Activated T-cell treated with anti-CD3 and anti-CD28 coated beads, Interleukin-2, amount 50 U/mL, for 48 hours (primary cell): ENCODE results near the gene RNF168.
A peak's percentile ranks its signal among the peaks of the same experiment; 100 is the strongest.
"Not testable (repeated sequence)": the region's sequence is repeated elsewhere in the genome, so short reads cannot be mapped to it uniquely, and the experiment has no call there.

Experiments used
- DNase-seq, 2 experiments: peaks; one replicate each; pipeline ENCODE4 v3.0.0-alpha.2; 2020

RNF168 gene

DNA sequence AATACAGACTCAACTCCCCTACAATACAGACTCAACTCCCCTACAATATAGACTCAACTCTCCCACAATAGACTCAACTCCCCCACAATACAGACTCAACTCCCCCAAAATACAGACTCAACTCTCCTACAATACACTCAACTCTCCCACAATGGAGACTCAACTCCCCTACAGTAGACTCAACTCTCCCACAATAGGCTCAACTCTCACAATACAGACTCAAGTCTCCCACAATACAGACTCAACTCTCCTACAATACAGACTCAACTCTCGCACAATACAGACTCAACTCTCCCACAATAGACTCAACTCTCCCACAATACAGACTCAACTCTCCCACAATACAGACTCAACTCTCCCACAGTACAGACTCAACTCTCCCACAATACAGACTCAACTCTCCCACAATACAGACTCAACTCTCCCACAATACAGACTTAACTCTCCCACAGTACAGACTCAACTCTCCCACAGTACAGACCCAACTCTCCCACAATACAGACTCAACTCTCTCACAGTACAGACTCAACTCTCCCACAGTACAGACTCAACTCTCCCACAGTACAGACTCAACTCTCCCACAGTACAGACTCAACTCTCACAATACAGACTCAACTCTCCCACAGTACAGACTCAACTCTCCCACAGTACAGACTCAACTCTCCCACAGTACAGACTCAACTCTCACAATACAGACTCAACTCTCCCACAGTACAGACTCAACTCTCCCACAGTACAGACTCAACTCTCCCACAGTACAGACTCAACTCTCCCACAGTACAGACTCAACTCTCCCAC, 40.7 kb downstream of the RNF168 start:
- DNase-seq, result not testable (repeated sequence)

DNA sequence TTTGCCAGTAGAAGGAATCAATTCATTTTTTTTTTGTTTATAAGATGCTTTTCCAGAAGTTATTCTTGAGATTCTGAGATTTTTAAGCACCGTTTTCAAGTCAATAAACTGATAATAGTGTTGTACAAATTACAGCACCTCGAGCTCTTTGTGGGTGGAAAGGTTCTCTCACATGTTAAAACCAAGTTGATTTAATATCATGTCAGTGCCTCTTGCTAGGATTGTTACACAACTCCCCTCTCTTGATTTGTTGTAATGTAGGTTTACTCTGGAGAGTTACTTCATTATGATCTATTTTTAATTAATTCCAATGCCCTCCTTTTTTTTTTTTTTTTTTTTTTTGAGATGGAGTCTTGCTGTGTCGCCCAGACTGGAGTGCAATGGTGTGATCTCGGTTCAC, 45.5 kb downstream of the RNF168 start:
- DNase-seq, result no peak

DNA sequence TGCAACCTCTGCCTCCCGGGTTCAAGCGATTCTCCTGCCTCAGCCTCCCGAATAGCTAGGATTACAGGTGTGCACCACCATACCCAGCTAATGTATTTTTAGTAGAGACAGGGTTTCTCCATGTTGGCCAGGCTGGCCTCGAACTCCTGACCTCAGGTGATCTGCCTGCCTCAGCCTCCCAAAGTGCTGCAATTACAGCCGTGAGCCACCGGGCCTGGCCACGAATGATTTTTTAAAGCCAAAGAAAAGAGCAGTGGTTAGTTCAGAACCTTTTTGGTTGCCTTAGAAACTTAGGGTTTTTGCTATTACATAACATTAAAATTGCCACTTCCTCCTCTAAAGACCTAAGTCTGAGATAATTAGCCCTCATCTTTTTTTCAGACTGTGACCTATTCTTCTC, 46.1 kb downstream of the RNF168 start:
- not testable (repeated sequence) for DNase-seq

DNA sequence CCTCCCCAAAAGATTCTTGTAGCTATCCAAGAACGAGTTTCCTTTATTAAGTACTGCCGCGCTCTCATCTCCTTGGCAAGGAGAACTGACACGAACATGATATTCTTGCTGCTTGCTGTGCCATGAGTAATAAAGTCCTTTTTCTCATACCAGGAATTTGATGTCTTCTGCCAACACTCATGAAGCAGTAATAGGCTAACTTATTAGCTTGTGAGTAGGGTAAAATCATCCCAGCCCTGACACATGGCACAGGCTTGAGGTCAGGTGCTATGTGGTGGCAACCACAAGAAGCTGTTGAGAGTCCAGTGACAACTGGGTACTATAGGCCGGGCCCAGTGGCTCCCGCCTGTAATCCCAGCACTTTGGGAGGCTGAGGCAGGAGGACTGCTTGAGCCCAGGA, 48.6 kb downstream of the RNF168 start:
- DNase-seq, result no peak

DNA sequence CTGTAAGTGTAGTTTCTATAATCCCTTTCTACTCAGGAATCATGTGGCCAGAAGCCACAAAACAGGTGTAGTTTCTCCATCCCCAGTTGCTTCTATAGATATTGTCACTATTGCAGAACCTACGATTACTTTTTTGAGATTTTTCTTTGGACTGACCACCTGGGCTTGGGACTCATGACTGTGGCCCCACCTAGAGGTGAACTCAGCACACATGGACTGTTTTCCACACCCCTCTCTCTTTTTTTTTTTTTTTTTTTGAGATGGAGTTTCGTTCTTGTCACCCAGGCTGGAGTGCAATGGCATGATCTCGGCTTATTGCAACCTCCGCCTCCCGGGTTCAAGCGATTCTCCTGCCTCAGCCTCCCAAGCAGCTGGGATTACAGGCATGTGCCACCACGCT, 58.2 kb downstream of the RNF168 start:
- DNase-seq, result not testable (repeated sequence)

DNA sequence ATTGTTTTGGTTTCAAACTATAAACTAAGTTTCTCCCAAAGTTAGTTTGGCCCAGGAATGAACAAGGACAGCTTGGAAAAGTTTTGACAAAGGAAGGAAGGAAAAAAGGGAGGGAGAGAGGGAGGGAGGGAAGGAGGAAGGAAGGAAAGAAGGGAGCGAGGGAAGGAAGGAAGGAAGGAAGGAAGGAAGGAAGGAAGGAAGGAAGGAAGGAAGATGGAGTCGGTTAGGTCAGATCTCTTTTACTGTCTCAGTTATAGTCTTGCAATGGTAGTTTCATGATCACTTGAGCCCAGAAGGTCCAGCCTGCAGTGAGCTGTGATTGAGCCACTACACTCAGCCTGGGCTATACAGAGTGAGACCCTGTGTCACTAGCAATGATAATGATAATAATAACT, 59.1 kb downstream of the RNF168 start:
- no peak for DNase-seq

DNA sequence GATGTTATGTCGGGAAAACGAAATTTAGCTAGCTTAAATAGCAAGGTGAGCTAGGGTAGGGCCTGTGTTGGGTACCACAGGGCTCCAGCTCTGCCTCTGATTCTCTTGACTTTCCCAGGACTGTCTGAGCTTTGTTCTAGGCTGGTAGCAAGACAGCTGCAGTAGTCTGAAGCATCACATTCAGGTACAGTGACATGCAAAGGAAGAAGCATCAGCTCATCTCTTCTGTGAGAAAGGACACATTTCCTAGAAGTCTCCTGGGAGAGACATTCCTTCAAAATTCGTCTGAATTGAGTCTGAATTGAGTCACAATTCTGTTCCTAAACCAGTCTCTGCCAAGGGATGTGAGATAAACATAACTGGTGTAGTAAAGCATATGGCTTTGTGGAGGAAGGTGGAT, 62.9 kb downstream of the RNF168 start:
- DNase-seq, result no peak

DNA sequence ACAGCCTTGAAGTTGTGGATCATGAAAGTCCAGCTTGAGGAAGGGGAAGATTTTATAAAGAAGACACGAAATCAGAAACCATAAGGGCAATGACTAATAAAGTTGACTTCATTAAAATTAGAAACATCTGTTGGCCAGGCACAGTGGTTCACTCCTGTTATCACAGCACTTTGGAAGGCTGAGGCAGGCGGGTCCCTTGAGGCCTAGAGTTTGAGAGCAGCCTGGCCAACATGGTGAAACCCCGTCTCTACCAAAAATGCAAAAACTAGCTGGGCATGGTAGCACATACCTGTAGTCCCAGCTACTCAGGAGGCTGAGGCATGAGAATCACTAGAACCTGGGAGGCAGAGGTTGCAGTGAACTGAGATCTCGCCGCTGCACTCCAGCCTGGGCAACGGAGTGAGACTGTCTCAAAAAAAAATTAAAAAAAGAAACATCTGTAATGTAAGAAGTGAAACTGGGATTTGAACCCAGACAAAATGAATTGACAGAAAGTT, 63.5 kb downstream of the RNF168 start:
- DNase-seq, result no peak

DNA sequence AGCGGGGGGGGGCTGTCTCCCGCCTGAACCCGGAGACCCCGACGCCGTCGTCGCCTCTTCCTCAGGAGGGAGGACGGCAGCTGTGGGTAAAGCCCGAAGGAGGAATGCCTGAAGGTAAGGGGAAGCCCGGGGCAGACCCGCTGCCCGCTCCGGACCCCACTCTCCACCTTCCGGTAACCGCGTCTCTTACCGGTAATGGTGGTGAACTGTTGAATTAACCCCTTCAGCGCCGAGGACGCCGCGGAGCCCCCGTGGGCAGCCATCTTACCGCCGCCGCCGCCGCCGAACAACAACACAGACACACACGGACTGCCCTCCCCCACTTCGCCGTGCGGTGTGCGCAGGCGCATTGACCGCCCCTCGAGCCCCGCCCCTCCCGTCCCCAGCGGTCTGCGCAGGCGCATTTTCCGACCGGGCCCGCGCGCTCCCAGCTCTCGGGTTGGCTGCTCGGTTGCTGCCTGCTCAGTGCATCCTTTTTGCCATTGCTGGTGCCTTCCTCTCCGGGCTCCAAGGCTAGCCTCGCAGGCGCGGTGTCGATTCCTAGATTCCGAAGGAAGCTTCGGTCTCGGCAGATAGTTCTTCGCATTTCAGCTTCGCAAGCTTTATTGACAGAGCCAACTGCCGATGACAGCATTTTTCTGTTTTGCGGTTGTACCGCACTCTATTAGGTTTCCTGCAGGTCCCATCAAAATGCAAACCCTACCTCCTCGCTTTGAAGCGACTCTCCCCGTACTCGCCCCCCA, 71.3 kb downstream of the RNF168 start, which contains the start of gene UBXN7:
TSS of gene UBXN7 (minus strand) at position 291 of the 743 bp plus-strand sequence. CDS start at position 263, 28 bp downstream.
- DNase-seq, result peak; percentile 98

DNA sequence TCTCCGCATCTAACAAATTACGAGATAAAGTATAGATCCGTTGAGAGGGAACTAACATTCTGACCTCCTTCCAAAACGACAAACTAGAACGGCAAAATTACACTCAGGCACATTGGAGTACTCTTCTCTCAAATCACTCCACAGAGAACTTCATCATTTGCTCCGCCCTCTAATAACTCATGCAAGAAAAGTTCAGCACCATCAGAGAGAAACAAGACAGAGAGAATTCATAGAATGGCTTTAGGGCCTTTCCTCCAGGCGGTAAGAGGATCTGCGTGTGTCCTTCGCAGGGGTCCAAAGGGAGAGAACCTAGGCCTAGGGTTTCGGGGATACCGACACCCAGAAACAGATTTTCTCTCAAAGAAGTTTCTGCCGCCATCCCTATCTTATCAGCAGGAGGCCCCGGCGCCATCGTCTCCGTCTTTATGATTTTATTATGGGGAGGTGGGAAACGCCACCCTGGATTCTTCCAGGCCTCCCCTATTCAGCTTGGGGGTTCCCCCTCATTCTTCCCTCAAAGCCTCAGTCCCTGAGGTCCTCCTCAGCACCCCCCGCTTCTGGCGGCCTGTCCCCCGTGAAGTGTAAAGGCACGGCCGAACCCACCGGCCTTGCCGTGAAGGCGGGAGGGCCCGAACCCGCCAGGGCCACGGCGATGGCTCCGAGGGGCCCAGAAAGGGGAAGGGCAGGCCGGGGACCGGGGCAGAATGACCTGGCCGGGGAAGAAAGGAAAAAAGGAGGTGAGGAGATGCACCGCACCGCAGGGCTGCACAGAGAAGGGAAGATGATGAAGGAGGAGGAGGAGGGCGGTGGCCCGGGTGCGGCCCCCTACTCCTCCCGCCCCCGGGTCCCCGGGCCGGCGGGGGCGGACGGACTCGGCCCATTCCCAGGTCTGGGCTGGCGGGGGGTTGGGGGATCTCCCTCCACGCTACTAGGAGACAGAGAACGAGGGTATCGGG, 72.1 kb downstream of the RNF168 start:
- peak; percentile 46 to 51 for DNase-seq

DNA sequence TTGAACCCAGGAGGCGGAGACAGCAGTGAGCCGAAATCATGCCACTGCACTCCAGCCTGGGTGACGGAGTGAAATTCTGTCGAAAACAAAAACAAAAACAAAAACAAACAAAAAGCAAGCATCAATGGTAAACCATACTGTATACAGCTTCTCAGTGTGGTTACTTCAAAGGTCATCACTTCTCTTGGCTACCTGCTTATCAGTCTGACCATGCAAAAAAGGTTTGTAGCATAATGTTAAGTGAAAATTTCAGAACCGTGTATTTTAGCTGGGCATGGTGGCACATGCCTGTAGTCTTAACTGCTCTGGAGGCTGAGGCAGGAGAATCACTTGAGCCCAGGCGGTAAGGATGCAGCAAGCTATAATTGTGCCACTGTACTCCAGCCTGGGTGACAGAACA, 75.5 kb downstream of the RNF168 start:
- DNase-seq, result no peak

DNA sequence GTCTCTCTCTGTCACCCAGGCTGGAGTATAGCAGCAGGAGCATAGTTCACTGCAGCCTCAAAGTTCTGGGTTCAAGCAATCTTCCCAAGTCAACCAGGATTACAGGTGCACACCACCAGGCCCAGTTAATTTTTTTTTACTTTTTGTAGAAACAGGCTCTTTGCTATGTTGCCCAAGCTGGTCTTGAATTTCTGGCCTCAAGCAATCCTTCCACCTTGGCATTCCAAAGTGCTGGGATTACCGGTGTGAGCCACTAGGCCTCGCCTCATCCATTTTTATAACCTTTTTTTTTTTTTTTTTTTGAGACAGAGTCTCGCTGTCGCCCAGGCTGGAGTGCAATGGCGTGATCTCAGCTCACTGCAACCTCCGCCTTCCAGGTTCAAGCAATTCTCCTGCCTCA, 79.1 kb downstream of the RNF168 start:
- not testable (repeated sequence) for DNase-seq

DNA sequence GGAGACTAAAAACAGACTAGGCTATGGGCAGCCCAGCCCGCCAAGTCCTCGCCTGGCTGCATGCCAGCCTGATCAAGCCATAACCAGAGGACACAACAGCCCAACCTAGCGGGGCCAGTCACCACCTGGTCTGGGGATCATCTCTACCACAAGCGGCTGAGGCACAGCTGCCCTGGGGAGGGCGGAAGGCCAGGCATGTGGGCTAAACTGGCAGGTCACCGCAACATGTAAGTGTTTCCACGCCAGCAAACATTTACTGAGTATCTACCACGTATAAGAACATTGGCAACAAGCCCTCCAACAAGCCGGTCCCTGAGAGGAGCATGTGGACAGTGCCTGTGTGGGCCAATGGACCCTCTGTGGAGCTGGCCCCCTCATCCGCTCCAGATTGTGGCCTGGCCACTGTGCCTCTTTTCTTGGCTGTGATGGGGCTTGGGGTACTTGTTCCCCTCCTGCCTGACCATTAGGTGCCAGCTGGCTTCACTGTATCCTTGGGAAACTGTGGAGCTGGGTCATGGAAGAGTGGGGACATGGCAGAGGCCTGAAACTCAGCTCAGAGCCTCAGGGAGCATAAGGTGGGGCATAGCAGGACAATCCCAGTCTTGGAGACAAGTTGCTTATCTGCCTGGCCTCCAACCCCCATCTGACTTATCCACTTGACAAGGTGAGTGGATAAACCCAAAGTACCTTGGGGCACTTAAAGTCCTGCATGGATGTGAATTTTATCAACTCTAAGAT, 80.4 kb downstream of the RNF168 start:
- DNase-seq, result no peak

DNA sequence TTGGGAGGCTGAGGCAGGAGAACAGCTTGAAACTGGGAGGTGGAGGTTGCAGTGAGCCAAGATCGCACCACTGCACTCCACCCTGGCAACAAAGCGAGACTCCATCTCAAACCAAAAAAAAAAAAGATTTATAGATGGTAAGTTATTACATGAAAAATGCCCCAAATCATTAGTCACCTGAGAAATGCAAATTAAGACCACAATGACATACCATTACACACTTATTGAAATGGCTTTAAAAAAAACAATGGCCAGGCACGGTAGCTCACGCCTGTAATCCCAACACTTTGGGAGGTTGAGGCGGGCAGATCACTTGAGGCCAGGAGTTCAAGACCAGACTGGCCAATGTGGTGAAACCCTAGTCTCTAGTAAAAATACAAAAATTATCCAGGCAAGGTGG, 81.9 kb downstream of the RNF168 start:
- DNase-seq, result not testable (repeated sequence)

DNA sequence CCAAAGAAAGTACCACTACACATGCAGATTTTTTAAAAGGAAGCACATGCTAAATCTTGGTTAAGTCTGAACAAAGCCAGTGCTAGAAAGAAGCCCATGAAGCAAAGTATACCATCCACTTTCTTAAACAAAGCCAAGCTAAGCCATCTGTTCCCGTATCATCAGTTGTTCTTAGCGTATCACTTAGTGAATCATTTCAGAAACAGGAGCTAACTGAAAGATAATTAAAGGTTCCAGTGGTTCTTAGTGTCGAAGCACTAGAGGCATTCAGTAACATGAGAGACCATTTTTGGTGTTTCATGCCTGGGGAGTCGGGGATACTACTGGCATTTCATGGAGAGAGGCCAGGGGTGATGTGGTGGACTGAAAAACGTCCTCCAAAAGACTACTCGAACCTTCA, 84.2 kb downstream of the RNF168 start:
- DNase-seq, result no peak
